Thoracic aorta (tissue), 2 donors: ENCODE data around the gene ZNF638. TPM values are rescaled to one million over a fixed set of nuclear protein-coding genes. Genes with fewer than 3 reads are reported as not detected.

ENCODE experiments used
- ATAC-seq: fragments of 150-250 bp; one replicate; pipeline ENCODE4 v1.8.0; 2017; ENCODE audit warnings: low read depth; ENCODE audit not compliant: insufficient number of reproducible peaks, low FRiP score
- DNase-seq: peaks from one replicate; pipeline ENCODE4 v3.0.0-alpha.2; 2020; ENCODE audit warnings: low spot score
- H3K27ac ChIP-seq, 2 donors: fragments of 200-600 bp; sonication (generic); 1 replicate in 1 of 2; 2 replicates in 1 of 2; pipeline ENCODE4 v1.5.1; 2016; ENCODE audit warnings: mild to moderate bottlenecking in 2 of 2, moderate library complexity in 2 of 2
- H3K27me3 ChIP-seq: fragments of 200-600 bp; sonication (generic); replicated peaks from 2 replicates; pipeline ENCODE4 v1.6.0; 2016; ENCODE audit warnings: mild to moderate bottlenecking; ENCODE audit not compliant: insufficient read depth
- H3K36me3 ChIP-seq: fragments of 200-600 bp; sonication (generic); one replicate; pipeline ENCODE4 v1.5.1; 2016
- H3K4me1 ChIP-seq, 2 donors: fragments of 200-600 bp; sonication (generic); 1 replicate in 1 of 2; 2 replicates in 1 of 2; pipeline versions ENCODE4 v1.5.1 to v1.6.0; 2016; ENCODE audit warnings: low read depth in 2 of 2, mild to moderate bottlenecking in 1 of 2; ENCODE audit not compliant: control insufficient read depth in 1 of 2
- H3K4me3 ChIP-seq: fragments of 200-600 bp; sonication (generic); 2 replicates; pipeline ENCODE4 v1.5.1; 2016; ENCODE audit warnings: mild to moderate bottlenecking
- H3K9me3 ChIP-seq: fragments of 200-600 bp; sonication (generic); 2 replicates; pipeline ENCODE4 v1.5.1; 2016
- total RNA-seq, 2 donors: library from RNA; depleted of rRNA; stranded (reverse); fragments of >200 nt; gene quantifications; one replicate each; pipeline versions ENCODE4 v1.1.0 to v1.2.3, GENCODE V29; 2016
- TF ChIP-seq, protein P1 (sequence below): fragments of 200-600 bp; sonication (generic); IDR thresholded peaks from one replicate; pipeline ENCODE4 v1.5.1; 2019; ENCODE audit warnings: antibody characterized with exemption

Gene ZNF638
- total RNA-seq, 2 donors from 2014 or later, result 162 to 230 TPM

DNA sequence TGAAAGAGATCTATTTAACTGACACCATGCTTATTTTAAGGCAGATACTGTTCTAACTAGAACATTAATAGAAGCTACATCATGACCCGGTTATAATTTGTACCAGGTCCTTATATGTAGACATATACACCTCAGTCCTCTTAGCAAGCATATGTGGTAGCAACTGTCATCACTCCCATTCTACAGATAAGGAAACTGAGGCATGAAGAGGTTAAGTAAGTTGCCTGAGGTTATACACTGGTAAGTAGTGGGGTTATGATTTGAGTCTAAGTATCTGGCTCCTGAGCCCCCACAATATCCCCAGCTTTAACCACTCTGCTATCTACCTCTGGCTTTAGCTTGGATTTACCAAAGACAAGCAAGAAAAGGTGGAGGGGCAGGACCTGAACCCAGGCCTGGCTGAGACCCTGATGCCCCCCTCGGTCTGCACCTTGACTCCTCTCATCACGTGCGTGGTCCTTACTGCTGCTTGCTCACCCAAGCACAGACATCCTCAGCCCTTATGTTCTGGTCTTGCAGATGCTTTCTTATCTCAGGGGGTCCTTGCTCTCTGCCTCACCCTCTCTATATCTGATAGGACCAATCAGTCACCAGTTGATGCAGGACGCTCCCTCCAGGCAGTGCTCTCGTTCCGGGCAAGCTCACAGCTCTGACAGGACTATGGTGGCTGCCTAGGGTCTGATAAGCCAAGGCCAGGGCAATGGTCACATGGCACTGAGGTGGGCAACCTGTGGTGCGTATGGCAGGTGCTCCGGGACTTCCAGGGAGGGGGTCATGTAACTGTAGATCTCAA, 125.7 kb downstream of the ZNF638 start:
- H3K9me3 ChIP-seq, result no peaks in the 10 kb centered on the region
- no peaks in the 10 kb centered on the region for H3K27me3 ChIP-seq
- DNase-seq (no peak), ATAC-seq (no peak)
- TF ChIP-seq, protein P1, sequence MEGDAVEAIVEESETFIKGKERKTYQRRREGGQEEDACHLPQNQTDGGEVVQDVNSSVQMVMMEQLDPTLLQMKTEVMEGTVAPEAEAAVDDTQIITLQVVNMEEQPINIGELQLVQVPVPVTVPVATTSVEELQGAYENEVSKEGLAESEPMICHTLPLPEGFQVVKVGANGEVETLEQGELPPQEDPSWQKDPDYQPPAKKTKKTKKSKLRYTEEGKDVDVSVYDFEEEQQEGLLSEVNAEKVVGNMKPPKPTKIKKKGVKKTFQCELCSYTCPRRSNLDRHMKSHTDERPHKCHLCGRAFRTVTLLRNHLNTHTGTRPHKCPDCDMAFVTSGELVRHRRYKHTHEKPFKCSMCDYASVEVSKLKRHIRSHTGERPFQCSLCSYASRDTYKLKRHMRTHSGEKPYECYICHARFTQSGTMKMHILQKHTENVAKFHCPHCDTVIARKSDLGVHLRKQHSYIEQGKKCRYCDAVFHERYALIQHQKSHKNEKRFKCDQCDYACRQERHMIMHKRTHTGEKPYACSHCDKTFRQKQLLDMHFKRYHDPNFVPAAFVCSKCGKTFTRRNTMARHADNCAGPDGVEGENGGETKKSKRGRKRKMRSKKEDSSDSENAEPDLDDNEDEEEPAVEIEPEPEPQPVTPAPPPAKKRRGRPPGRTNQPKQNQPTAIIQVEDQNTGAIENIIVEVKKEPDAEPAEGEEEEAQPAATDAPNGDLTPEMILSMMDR, result no peak
- no peak overlapping the region for H3K4me3 ChIP-seq
- H3K36me3 ChIP-seq, result no peaks in the 10 kb centered on the region
- no peak overlapping the region for H3K27ac ChIP-seq
- peaks cover 22 to 68% of the 10 kb centered on the region in 2 donors for H3K4me1 ChIP-seq

DNA sequence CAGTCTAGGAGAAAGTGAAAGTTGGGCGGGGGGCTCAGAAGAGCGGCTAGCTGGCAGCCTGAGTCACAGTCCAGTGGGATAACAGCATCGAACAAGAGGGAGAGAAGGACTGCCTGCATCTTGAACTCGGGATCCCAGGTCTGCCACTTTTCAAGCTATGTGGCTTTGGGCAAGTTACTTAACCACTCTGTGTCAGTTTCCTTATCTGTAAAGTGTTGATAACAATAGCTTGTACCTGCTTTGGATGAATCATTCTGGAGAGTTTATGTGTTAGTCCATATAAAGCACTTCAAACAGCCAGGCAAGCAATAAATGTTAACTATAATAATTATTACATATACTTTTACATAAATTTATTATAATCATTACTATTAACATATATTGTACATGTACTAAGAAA, 126.3 kb downstream of the ZNF638 start:
- H3K4me1 ChIP-seq, result peaks cover 20 to 62% of the 10 kb centered on the region in 2 donors

DNA sequence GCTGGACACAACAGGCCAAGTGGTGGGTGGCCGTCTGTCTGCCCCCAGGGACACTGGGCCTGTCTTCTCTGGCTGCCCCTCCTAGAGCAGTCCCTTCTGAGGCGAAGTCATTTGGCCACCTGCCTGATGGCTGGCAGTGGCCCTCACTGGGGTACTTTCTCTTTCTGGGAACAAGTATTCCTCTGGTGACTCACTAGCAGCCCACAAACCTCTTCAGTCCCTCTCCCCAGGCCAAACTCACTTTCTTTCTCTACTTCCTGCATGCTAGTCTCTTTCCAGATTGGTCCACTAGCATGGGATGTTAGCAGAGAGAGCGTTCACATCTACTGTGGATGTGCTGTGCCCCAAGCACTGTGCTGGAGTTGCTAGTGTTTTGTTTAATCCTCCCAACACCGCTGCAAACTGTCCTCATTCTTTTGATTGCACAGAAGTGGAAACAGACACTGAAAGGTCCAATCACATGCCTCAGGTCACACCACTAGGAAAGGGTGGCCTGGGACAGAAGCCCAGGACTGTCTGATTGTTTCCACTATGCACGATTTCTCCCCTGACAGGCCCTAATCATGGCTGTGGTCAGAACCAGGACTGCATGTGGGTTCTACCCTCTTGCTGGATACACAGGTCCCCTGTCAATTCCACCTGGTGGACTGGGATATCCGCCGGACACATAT, 127.0 kb downstream of the ZNF638 start:
- H3K27ac ChIP-seq, result peak overlapping the region in 1 of 2 donors; percentile 8
- H3K9me3 ChIP-seq, result no peaks in the 10 kb centered on the region
- TF ChIP-seq, protein P1, result no peak
- H3K4me3 ChIP-seq, result no peak overlapping the region
- DNase-seq (no peak), ATAC-seq (no peak)
- H3K4me1 ChIP-seq, result peaks cover 18 to 56% of the 10 kb centered on the region in 2 donors
- H3K27me3 ChIP-seq, result no peaks in the 10 kb centered on the region
- no peaks in the 10 kb centered on the region for H3K36me3 ChIP-seq

More for the DNA sequence above, 126.3 kb downstream of the ZNF638 start:
- ATAC-seq (no peak), DNase-seq (no peak)
- Histone ChIP-seq H3K27ac (no peak overlapping the region), H3K27me3 (no peaks in the 10 kb centered on the region), H3K4me3 (no peak overlapping the region), H3K36me3 (no peaks in the 10 kb centered on the region), H3K9me3 (no peaks in the 10 kb centered on the region)
- TF ChIP-seq, protein P1, result no peak

DNA sequence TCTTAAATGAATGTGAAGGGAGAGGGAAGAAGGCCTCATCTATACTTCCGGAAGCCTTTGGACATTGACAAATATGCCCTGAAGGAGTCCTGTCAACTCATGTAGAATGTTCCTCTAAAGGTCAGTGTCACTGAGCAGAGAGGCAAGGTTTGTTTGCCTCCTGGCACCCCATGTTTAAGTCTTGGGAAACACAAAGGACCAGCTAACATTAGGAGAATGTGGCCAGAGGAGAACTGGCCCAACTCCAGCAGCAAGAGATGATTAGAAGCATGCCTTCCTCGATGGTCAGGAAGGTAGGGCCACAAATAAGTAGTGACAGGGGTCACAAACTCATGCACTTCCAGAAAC, 127.5 kb downstream of the ZNF638 start:
- H3K9me3 ChIP-seq, result no peaks in the 10 kb centered on the region
- no peaks in the 10 kb centered on the region for H3K36me3 ChIP-seq
- TF ChIP-seq, protein P1, result no peak
- peaks cover 18 to 51% of the 10 kb centered on the region in 2 donors for H3K4me1 ChIP-seq
- H3K27me3 ChIP-seq, result no peaks in the 10 kb centered on the region
- no peak overlapping the region for H3K27ac ChIP-seq
- no peak for ATAC-seq
- no peak for DNase-seq
- H3K4me3 ChIP-seq, result no peak overlapping the region

DNA sequence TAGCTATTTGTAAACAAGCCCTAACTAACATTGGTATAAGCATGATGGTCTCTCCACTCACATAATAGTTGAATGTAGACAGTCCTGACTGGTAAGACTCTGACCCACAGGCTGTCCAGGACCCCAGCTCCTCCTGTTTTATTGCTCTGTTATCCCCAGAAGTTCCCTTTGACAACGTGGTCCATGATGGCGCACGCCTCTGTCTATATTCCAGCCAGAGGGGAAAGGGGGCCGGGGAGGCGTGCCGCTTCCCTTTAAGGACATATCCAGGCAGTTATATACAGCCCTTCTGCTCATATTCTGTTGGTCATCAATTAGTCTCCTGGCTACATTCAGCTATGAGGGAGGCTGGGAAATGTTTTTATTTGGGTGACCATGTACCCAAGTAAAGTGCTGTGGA, 128.5 kb downstream of the ZNF638 start:
- ATAC-seq, result no peak
- Histone ChIP-seq H3K36me3 (no peaks in the 10 kb centered on the region), H3K27ac (no peak overlapping the region), H3K9me3 (no peaks in the 10 kb centered on the region), H3K4me3 (no peak overlapping the region), H3K27me3 (no peaks in the 10 kb centered on the region), H3K4me1 (peaks cover 14 to 41% of the 10 kb centered on the region in 2 donors)
- DNase-seq, result no peak
- TF ChIP-seq, protein P1, result no peak
